ENCODE data around the gene ELP2.
A peak's percentile ranks its signal among the peaks of the same experiment; 100 is the strongest.

The ELP2 gene

DNA sequence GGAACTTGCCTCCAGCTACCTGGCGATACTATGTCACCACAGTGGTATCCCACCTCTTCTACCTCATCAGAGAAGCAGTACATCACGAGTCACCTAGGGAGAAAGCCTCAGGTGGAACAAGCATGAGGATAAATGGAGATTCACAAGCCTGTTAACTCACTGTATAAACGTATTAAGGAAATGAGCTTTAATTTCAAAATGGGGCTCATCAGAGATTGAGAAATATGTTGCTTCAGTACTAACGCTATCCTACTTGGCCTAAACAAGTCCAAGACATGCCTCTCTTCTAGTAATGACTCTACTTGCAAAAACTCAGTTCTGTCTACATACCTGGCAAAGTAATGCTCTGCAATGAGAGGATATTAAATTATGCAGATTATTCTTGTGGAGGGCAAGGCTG, 4.9 kb upstream of the ELP2 start:
- no peak for DNase-seq

DNA sequence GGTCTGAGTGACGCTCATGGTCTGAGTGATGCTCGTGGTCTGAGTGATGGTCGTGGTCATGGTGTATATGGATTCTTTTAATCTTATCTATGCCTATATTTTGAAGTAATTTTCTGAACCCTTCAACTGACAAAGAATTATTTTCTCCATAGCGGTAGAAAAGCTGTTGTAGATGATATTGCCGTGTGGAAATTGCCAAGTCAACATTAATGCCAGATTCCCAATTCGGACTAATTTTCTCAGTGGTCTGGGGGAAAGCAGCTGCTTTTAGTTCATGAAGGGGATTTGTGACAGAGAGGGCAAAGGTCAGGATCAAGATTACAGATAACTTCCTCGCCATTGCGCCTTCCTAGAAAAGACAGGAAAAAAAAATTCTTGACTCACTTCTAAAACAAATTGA, 3.0 kb upstream of the ELP2 start:
- DNase-seq = no peak

DNA sequence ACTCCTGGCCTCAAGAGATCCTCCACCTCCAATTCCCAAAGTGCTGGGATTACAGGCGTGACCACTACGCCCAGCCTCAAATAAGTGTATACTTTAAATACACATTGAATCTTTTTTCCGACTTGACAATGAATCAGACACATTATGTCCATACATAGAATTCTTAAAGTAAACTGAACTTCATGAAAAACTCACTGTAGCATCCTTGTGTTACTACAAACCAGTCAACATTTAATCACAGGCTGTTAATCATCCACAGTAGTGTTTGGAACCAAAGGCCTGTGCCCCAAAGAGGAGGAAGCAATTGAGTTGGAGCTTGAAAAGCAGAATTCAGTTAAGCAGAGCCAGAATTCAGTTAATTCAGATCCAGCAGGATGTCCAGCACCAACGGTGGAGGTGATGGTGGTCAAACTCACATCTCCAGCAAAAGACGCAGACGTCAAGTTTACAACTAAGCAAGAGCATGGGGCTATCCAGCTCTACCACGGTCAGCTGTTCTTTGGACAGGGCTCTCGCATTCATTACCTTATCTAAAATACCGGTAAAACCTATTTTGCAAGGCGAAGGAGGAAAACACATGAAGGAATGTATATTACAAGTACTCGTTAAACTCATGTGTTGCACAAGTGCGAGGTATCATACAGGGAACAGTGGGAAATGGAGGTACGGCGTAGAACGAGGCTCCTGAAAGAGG, 1.7 kb upstream of the ELP2 start:
- DNase-seq = no peak

DNA sequence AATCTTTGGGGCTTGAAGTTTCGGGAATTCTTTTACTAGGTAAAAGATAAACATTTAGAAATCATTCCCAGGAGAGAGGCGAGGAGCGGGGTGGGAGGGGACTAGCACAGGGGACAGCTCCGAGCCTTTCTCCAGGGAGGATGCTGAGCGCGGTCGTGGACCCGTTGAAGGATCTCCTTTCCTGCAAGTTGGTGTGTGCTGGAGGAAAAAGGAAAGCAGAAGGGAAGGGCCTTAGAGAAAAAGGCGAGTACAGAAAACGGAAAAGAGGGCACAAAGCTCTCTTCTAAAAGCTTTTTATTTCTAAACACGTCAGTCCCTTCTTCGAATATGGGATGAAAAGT, 1.2 kb upstream of the ELP2 start:
- DNase-seq = peak; percentile 15

DNA sequence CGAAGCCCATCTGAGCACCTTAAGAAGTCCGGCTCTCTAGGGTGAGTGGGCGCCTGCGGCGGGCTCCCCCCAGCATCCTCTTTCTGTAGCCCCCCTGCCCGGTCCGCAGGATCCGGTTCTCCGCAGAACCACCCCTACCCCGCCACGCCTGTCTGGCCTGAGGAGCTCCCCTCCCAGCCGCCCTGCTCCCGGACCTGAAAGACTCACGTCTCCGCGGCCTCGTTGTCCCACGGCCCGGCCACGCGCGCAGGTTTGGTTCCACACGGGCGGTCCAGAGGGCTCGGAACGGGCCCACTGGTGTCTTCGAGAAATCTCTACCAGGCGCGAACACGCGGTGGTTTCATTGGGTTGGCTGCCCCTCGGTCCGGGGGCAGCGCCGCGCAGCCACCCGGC, 796 bp upstream of the ELP2 start:
- no peak for DNase-seq

DNA sequence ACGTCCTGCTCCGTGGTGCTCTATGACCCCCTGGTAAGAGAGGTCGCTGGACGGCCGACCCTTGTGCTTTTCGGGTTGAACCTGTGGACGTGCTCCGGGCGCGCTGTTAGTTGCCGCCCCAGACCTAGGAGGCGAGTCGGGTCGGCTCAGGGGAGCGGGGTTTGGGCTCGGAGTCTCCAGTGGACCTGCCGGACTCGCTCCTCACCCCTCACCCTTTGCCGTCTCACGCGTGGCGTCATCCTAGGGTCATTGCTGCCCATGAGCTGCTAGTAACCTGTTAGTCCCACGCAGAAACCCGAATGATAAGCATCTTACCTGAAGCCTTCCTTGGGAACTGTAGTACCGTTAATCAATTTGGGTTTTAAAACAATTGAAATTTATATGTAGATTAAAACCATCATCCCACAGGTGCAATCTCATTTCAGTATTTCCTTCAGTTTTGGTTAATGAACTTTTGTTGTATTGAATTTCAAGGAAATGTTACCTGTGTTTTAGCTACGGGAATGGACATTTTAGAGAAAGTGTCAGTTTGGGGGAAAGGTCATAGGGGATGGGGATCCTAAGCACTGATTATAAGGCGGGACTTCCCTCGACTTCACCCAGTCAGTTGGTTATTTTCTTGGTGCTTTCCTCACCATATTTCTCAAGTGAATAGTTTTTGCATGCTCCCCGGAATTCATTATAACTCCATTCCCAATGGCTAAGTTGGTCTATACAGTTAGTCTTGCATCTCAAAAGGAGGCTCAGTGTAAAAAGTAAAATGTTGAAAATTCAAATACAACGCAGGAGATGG, 536 bp downstream of the ELP2 start:
- no peak for DNase-seq

DNA sequence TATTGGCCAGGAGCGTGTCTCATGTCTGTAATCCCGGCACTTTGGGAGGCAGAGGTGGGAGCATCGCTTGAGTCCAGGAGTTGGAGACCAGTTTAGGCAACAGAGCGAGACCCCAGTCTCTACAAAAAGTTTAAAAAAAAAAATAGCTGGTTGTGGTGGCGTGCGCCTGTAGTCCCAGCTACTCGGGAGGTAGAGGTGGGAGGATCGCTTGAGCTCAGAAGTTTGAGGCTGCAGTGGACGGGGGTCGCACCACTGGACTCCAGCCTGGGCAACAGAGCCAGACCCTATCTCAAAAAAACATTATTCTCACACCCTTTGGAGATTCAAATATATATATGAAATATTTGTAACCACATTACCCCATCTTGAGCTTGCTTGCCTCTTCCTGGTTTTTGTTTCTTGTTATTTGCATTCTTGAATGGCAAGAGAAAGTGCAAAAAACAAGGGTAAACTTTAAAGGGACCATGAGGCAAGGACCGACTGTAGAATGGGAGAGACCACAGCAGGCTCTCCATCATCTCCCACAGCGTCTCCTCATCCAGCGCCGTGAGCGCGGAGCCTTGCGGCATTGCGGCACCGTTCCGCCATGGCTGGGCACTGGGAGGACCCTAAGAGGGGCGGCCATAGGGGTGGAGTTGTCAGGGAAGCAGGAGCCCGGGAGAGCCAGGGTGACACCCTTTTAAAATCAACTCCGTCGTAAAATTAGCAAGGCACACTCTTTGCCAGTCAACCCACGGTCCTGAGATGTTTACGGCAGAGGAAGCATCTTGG, 1.4 kb downstream of the ELP2 start:
- DNase-seq = no peak

DNA sequence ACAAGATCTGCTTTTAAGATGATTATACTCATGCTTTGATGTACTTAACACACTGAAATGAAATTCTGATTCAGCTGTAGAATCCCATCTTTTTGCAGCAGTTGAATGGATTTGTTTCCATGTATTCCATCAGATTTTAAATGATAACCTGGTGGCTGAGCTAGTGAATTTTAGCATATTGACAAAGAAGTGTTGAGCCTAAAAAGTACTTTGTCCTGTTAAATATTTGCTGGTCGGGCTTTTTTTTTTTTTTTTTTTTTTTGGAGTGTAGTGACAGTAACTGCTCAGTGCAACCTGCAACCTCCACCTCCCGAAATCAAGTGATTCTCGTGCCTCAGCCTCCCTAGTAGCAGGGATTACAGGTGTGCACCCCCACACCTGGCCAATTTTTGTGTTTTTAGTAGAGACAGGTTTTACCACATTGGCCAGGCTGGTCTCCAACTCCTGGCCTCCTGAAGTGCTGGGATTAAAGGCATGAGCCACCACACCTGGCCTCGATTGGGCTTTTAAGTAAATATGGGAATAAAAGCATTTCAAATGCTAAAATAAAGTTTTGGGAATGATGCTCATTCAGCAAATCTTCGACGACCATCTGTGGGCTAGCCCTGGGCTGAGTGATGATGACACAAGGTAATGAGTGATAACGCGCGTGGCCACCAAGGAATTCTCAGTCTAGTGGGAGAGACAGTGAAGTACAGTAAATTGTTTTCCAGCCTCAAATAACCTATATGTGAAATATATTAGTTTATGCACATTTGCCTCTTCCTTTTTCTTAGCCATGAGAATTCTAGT, 2.2 kb downstream of the ELP2 start:
- DNase-seq = no peak

DNA sequence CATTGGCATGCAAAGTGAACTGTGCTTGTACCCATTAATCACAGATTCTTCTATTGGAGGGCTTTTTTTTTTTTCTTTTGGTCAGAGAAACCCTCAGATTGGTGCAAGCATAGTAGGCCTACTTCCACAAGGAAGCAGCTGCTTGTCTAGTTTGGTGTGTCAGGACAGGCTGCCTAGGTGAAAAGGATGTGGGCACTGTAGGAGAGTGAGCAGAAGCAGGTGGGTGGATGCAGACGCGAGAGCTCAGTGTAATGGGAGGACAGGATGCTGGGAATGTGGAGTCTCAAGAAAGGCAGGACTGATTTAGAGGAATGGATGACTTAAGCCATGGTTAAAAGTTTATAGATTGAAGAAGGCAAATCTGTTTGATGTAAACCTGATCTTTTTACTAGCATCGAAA, 3.1 kb downstream of the ELP2 start:
- no peak for DNase-seq

DNA sequence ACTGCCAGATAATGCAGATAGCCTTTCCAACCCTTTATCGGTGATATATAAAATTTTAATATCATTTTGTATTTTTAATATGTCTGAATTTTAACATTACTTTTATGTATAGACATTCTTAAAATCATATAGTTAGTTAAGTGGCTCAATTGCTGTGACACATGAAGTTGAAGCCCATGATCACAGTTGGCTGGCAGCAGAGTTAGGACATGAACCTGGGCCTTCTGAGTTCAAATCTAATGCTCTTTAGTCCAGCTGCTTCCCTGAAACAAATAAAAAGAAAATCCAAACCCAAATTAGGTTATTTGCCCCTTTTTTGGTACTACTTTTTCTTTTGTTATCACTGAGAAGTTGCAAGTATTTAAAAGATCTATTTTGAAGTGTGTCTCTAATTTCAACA, 5.6 kb downstream of the ELP2 start:
- no peak for DNase-seq

DNA sequence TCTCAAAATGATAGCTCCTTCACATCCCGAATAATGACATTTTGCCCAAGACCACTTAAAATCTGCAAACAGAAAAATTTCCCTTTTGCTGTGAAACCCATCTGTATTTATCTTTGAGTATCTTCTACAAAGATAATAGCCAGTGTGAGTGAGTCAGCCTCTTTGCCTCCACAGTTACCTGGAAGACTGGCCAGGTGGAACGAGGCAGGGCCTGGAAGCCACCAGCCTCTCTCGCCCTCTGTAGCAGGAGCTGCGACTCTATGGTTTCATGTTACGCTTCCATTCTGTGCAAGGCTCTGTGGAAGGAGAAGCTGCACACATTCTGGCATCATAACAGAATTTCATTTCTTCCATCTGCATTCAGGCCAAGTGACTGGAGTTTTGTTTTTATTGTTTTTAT, 9.5 kb downstream of the ELP2 start:
- no peak for DNase-seq

DNA sequence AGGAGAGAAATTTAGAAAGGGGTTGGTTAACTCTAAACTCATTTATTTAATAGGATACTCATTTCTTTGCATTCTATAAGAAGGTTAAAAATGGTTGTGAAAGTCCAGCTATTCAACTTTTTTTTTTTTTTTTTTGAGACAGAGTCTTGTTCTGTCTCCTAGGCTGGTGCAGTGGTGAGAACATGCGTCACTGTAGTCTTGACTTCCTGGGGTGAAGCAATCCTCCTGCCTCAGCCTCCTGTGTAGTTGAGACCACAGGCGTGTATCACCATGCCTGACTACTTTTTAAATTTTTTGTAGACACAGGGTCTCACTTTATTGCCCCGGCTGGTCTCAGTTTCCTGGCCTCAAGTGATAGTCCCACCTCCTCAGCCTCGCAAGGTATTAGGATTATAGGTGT, 11.9 kb downstream of the ELP2 start:
- no peak for DNase-seq

DNA sequence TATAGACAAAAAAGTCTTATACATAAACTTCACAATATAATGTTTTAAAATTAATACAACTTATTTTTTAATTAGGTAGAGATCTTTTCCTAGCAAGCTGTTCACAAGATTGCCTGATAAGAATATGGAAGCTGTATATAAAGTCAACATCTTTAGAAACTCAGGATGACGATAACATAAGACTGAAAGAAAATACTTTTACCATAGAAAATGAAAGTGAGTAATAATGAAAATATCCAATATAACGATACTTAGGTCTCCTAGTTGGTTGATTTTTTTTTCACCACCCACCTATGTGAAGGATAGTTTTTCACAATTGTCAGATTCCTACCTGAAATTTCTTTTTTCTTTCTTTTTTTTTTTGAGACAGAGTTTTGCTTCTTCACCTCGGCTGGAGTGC, 13.1 kb downstream of the ELP2 start:
- DNase-seq = no peak

DNA sequence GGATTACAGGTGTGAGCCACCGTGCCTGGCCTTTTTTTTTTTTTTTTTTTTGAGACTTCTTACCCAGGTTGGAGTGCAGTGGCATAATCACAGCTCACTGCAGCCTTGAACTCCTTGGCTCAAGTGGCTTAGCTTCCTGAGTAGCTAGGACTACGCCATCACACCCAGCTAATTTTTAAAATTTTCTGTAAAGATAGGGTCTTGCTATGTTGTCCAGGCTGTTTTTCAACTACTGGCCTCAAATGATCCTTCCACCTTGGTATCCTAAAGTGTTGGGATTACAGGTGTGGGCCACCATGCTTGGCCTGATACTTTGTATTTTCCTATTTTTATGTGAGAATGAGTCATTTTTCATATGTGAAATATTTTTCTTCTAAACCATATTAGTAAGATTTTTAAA, 13.7 kb downstream of the ELP2 start:
- no peak for DNase-seq

DNA sequence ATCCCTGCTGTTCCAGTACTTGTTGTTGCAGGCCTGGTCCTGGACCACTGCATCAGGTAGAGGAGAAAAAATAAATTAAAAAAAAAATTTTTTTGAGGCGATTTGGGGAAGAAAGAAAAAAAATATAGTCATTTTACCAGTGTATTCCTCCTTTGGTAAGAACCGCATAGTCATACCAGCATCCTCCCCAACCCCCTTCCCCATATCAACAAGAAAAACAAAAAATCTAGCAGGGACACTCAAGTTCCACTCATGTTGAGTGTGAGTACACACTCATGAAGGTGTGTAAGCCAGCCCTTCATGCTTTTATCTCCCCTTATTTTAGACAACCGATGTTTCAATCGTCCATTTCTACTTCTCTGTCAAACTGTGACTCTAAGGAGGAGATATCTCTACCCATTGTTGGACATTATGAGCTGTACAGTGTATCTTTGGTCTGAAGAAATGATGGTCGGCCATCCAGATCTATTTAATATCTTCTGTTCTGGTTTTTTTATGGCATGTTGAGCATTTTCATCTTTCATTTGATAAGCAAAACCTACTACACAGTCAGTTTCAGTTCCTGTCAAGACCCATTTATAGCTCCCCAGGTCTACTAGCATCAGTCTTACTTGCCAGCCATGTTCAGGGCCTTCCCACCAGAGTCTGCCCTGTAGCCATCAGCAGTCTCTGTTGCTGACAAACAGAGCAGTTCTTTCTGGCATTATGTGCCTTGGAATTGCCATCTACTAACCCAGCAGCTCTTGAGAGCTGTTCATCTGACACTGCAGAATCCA, 20.0 kb downstream of the ELP2 start:
- DNase-seq = peak; percentile 82

DNA sequence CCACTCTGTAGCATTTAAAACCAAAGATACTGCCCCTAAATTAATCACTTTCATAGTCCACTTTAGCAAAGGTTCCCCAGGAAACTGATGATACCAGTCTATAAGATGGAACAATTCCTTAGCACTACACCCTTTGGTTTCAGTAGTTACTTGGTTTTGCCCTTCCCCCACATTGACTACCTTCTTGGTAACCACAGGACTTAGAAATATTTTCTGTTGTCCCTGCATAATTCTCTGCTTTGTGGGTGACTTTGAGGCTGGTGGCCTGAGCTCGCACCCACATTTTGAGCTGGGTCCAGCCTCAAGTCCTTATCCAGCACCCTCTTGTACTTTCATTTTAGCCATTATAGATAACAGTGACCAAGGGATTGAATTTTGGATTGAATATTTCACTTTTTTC, 23.1 kb downstream of the ELP2 start:
- DNase-seq = no peak

DNA sequence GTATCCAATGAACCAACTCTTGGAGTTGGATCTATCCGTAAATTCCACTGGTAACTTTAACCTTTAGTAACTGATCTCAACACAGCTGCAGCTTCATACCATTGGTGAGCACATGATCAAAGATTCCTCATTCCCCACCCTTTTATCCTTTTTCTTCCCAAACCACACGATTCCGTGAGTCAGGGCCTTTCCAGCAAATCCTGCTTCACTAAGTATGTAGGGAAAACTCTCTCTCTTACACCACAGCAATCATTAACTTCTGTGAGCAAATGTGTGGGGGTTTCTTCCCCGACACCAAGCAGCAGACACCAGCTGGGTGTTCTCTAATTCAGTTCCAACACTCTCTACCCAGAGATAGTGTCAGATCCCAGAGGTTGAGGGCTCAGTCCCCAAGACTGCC, 23.5 kb downstream of the ELP2 start:
- no peak for DNase-seq

DNA sequence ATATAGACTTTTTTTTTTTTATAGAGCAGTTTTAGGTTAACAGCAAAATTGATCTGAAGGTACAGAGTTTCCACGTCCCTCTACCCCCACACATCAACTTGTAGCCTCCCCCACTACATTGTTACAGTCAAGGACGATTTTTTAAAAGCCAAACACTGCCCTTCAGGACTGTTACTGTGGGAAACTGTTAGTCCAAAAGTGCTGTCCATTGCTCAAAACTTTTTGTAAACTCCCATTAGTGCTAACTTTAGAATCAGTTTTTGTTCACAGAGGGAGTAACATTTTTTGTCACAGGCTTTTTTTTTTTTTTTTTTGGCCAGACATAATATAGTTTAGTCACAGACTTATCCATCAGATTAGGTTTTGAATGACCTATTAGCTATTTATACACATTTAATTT, 24.1 kb downstream of the ELP2 start:
- no peak for DNase-seq

DNA sequence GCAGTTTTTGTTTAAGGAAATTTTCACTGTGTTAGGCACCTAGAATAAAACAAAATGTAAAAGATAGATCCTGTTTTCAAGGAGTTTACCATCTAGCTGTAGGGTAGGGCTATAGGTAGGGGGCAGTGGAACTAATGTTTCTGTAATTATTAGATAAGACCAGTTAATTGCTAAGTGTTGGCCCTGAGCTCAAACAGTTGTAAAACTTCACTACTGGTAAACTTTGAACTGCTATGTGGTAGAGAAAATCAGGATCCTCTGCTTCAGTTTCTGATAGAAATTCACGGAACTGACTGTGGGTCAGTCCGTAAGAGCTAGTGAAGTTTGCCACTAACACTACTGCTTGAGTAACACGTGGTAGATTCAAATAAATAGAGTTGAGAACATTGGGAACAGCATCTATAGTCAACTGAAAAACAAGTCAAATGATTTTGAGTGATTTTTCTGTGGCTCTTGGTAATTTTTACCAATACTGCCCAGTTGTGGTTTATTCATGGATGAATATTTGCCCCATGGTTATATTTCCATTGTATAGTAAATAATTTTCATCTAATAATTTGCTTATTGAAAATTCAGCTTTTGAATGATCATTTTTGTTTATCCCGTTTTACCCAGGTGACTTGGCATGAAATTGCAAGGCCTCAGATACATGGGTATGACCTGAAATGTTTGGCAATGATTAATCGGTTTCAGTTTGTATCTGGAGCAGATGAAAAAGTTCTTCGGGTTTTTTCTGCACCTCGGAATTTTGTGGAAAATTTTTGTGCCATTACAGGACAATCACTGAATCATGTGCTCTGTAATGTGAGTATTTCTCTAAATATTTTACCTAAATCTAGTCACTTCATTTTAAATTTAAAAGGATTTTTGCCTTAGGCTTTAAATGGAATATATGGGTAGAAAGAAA, 26.4 kb downstream of the ELP2 start:
- no peak for DNase-seq

DNA sequence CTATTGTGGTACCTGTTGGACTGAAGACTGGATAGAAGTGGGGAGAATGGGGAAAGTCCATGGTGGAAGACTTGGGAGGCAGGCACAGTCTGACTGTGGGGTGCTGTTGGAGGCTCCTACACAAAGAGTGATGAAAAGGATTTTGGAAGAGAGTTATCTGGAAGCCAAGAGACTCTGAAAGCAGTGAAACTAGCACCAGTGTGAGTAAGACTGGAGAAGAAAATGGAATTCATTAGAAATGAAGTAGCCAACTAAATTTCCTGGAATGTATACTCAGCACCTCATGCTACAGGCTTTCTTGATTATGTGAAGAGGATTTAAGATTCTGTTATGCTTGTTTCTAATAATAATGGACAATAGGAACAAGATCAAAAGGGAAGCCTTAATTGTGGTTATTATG, 27.7 kb downstream of the ELP2 start:
- no peak for DNase-seq

DNA sequence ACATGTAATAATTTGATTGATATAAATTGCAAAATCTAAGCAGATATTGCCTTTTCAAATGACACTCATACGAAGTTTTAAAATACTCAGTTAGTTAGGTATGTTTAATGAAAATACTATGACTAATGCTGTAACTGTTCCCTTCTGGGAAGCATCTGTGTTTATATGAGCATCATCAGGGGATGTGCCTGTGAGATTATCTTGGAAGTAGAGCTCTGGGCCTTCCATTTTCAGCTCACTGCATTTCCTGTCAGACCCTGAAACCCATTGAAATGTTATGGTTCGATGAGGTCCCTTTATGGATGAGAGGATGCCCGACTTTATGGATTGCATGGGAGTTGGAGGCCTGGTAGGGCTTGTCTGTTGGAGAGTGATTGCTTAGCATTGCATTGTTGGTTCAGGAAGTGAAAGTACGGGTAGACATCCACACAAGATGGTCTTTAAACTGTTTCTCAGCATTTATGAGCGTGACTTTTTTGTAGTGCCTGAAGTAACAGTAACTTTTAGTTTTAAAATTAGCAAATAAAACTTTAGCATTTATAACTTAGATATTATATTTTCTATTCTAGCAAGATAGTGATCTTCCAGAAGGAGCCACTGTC, 28.7 kb downstream of the ELP2 start:
- no peak for DNase-seq
